HG03460 (cell line): Measurements from ENCODE around the gene CLDN12.
"Not testable (repeated sequence)": the region's sequence is repeated elsewhere in the genome, so short reads cannot be mapped to it uniquely, and the experiment has no call there.

Experiments used
- ATAC-seq: cut with Tn5 transposase; IDR thresholded peaks from one replicate; pipeline ENCODE4 v1.9.1; 2021; ENCODE audit not compliant: unreplicated experiment

CLDN12 gene

DNA sequence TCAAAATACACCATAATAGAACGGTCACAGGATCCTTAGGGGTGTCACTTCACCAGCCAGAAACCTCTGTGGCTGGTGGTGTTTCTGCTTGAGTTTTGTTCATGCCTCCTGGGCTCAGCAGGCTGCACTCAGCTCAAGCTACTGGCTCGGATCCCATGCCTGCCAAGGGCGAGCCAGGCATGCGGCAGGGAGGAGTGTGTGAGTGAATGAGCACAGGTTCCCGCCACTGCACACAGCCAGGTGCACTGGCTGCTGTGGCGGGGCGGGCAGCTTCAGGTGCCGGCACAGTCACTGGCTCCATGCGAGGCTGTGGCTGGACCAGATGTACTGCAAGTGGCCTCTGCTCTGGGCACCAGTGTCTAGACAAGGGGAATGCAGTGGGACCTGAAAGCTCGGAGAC is 29.5 kb downstream of the CLDN12 start:
- ATAC-seq, result no peak

GRCh38 chr7:90433221-90433620 is 30.0 kb downstream of the CLDN12 start:
- ATAC-seq, result no peak

DNA sequence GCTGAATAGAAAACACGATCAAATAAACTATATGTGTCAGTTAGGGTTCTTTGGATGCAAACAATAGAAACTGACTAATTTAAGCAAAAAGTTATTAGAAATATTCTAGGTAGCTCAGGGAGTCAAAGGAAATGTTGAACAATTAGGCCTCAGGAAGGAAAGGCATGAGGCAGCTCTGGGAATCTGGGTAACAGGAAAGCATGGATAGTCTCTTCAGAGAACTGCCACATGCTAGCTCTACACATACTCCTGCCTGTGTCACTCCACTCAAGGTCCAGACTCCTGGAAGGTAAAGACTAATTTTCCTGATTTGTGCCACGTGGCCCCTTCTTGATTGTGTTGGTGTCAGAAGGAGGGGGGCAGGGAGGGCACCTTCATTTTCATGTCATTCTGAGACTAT is 42.4 kb downstream of the CLDN12 start:
- ATAC-seq, result no peak

DNA sequence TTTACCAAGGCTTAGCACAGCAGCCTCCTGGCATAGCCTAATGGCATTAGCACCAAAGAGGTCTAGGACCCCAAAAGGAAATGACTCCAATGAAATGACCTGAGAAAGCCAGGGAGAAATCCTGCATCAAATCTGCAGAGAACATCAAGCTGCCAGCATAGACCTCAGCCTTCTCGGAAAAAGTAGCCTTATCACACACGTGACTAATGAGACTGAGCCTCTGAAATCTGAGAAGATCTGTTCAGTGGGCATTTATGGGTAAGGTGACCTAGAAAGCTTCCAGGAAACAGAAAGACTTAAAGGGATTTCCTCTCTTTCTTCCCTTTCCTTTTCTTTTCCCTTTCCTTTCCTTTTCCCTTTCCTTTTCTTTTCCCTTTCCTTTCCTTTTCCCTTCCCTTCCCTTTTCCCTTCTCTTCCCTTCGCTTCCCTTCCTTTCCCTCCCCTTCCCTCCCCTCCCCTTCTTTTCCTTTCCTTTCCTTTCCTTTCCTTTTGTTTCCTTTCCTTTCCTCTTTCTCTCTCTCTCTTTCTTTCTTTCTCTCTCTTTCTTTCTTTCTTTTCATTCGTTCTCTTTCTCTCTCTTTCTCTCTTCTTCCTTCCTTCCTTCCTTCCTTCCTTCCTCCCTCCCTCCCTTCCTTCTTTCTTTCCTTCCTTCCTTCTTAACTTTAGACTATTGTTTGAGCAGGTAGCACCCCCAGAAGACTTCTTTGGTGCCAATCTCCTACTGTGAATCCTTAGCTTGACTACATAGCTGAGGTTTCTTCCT is 43.1 kb downstream of the CLDN12 start:
- no peak for ATAC-seq

GRCh38 chr7:90453259-90453891 is 50.1 kb downstream of the CLDN12 start:
- ATAC-seq, result no peak

DNA sequence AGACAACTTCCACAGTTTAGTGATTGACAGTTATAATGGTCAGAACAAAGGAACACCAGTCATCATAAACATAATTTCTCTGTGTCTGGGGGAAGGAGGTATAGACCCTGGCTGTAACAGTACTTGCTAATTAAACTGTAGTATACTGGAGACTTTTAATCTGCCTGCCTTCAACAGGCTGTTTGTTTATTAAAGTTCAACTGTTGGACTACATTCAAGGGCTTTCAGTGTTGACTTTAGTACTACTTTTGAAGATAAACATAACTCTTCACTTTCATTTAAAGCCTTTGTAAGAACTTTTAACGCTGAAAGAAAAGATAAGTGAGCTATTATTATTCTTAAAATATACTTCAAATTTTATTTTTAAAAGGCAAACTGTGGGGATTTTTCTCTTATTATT is 50.7 kb downstream of the CLDN12 start:
- ATAC-seq, result no peak

DNA sequence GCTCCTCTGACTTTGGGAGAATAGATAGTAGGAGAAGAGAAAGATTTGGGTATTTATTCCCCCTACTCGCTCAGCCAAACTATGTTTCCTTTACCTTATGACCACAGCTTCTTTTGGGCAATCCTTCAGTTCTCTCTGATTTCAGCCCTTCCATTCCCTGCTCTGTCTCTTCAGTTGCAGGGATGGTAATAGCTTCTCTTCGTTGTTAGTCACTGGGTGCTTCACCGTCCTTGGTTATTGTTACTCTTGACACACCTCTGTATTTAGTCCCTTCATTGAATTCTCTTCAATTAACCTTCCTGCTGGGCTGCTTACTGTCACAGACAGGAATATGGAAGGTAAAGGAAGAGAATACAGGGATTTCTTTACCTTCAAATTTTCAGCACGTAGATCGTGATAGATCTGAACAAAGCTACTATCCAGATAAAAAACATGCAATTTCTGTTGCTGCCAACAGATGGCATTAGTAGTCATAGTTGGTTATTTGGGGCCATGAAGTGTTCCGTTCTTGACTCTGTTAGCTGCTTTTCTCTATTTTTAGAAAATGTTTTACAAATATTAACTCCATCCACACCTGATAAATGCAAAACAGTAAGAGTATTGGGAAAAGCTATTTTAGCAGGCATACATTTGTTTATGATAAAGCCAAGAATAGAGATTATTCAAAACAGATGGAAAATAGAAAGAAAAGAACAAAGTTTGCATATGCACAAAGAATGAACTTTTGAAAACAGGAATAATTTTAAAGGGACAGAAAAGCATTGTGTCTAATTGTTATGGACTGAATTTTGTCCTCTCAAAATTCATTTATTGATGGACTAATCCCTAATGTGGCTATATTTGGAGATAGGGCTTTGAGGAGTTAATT is 52.1 kb downstream of the CLDN12 start:
- peak; percentile 79 for ATAC-seq

DNA sequence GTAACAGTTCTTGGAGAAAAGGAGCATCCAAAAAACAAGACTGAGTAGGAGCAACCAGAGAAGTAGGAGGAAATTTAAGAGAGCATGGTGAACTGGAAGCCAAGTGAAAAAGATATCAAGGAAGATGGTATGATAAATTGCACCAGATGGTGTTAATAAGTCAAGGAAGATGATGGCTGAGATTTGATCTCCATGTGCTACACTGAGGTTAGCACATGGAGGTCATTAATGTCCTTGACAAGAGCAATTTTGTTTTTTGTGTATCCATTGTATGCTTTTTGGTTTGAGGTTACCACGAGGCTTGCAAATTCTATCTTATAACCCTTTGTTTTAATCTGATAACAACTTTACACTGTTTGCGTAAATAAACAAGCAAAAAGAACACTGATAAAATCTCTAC is 54.8 kb downstream of the CLDN12 start:
- no peak for ATAC-seq

- no peak for ATAC-seq
These were observed 56.6 kb downstream of the CLDN12 start for GRCh38 chr7:90459888-90460287.

DNA sequence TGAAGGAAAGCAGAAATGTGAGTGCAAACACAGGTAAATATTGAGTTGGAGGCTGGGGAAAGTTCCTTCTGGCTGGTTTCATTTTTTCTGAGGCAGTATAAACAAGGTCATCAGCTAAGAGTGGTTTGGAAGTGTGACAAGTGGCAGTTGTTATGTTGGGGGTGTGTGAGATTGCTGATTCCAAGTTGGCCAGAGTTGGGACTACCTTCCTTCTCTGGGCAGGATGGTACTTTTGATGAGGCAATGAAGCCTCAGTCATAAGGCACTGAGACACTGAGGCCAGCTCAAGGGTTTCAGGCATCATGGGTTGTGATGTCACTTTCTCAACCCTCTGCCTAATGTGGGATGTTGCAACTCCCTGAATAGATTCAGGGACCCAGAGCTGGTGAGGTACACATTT is 58.0 kb downstream of the CLDN12 start:
- no peak for ATAC-seq

DNA sequence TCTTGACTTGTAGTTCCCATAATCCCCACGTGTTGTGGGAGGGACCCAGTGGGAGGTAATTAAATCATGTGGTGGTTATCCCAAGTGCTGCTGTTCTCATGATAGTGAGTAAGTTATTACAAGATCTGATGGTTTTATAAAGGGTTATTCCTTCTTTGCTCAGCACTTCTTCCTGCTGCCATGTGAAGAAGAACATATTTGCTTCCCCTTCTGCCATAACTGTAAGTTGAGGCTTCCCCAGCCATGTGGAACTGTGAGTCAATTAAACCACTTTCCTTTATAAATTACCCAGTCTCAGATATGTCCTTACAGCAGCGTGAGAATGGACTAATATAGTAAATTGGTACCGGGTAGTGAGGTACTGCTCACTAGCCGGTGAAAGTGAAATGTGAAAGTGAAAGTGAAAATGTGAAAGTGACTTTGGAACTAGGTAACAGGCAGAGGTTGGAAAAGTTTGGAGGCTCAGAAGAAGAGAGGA is 59.9 kb downstream of the CLDN12 start:
- not testable (repeated sequence) for ATAC-seq
